HepG2 (cell line): ENCODE measurements around the gene NLRC5. TPM values are rescaled to one million over a fixed set of nuclear protein-coding genes. Genes with fewer than 3 reads are reported as not detected.
"Not testable (repeated sequence)": the region's sequence is repeated elsewhere in the genome, so short reads cannot be mapped to it uniquely, and the experiment has no call there.

Source experiments
- ATAC-seq: fragments of 200-7000 bp; cut with Tn5 transposase; 3 replicates; pipeline ENCODE4 v1.9.1; 2020; ENCODE audit warnings: mild to moderate bottlenecking, moderate library complexity
- BruUV-seq: library from RNA; stranded (reverse); fragments of 400-500 nt; replicated peaks from 2 replicates; lab custom pipeline; 2021; lab: Mats Ljungman, UMichigan
- CTCF ChIA-PET: fragments of 300-600 bp; formaldehyde crosslinking; extraction: SDS; loops from one replicate; lab custom pipeline; 2021; ENCODE audit warnings: low total read pairs, inconsistent platforms, low intra/inter-chr PET ratio; lab: Yijun Ruan, JAX
- POLR2A ChIA-PET: fragments of 350-600 bp; sonication (Branson Sonifier 250); formaldehyde crosslinking; loops from one replicate; lab custom pipeline; 2020; ENCODE audit warnings: antibody characterized with exemption, inconsistent platforms; lab: Yijun Ruan, JAX
- DNase-seq: peaks from one replicate; pipeline ENCODE4 v3.0.0-alpha.2; 2015; ENCODE audit warnings: low spot score
- FAIRE-seq: peaks from 3 replicates; lab custom pipeline; 2011; peaks lifted over from hg19 to GRCh38; lab: Jason Lieb, UNC
- H2AFZ ChIP-seq: one replicate; pipeline ENCODE4 v1.6.1; 2011; ENCODE audit warnings: low read length, inconsistent platforms
- H3K27ac ChIP-seq: fragments of 300-600 bp; 3 replicates; pipeline ENCODE4 v1.8.0; 2011; ENCODE audit warnings: mixed run types, mild to moderate bottlenecking, mixed read lengths, low read length, inconsistent platforms; ENCODE audit not compliant: insufficient read depth; ENCODE audit errors: extremely low read length
- H3K27me3 ChIP-seq, 2 experiments: fragments of 200-600 bp in 1 of 2; 2 replicates in 1 of 2; 3 replicates in 1 of 2; pipeline versions ENCODE4 v1.6.0 to v1.8.0; 2011; ENCODE audit warnings: low read length in 2 of 2, mild to moderate bottlenecking in 2 of 2, moderate library complexity in 2 of 2, inconsistent platforms in 1 of 2; ENCODE audit not compliant: insufficient read depth in 2 of 2, control insufficient read depth in 1 of 2
- H3K36me3 ChIP-seq, 2 experiments: fragments of 200-600 bp in 1 of 2; replicated peaks in 1 of 2; 2 replicates in 1 of 2; 3 replicates in 1 of 2; pipeline versions ENCODE4 v1.5.1 to v1.8.0; 2011; ENCODE audit warnings: low read length in 2 of 2, inconsistent platforms in 1 of 2; ENCODE audit not compliant: insufficient read depth in 2 of 2, control insufficient read depth in 1 of 2
- H3K4me1 ChIP-seq: 2 replicates; pipeline ENCODE4 v1.5.1; 2012; ENCODE audit warnings: low read length, inconsistent platforms; ENCODE audit not compliant: insufficient read depth
- H3K4me2 ChIP-seq: 2 replicates; pipeline ENCODE4 v1.6.0; 2011; ENCODE audit warnings: low read depth, low read length, inconsistent platforms
- H3K4me3 ChIP-seq, 3 experiments: fragments of 200-600 bp in 1 of 3; sonication (generic), shearing (Covaris generic) in 1 of 3; replicated peaks in 1 of 3; 2 replicates each; pipeline ENCODE4 v1.5.1; 2011 to 2016; ENCODE audit warnings: low read length in 3 of 3, inconsistent platforms in 2 of 3, low read depth in 2 of 3, mild to moderate bottlenecking in 2 of 3, control low read depth in 1 of 3, mixed read lengths in 1 of 3; ENCODE audit not compliant: insufficient read depth in 1 of 3
- H3K79me2 ChIP-seq: one replicate; pipeline ENCODE4 v1.6.1; 2011; ENCODE audit warnings: low read length, inconsistent platforms; ENCODE audit not compliant: insufficient read depth
- H3K9ac ChIP-seq: 2 replicates; pipeline ENCODE4 v1.6.0; 2011; ENCODE audit warnings: mild to moderate bottlenecking, low read depth, low read length, inconsistent platforms; ENCODE audit not compliant: insufficient read depth
- H3K9me3 ChIP-seq: 2 replicates; pipeline ENCODE4 v1.5.1; 2012; ENCODE audit warnings: mild to moderate bottlenecking, low read length
- H4K20me1 ChIP-seq: 2 replicates; pipeline ENCODE4 v1.6.0; 2011; ENCODE audit warnings: inconsistent platforms, mild to moderate bottlenecking, low read length, moderate library complexity; ENCODE audit not compliant: insufficient read depth
- FOSL2 ChIP-seq: sonication (generic); formaldehyde crosslinking; IDR thresholded peaks from 2 replicates; pipeline ENCODE4 v1.4.0; 2020; ENCODE audit warnings: missing genetic modification reagents
- HNRNPH1 ChIP-seq: fragments of 200-400 bp; formaldehyde crosslinking; optimal IDR thresholded peaks from 2 replicates; pipeline ENCODE3; 2017; ENCODE audit warnings: mild to moderate bottlenecking, low read depth, low read length
- ZMYM2 ChIP-seq: sonication (generic); formaldehyde crosslinking; IDR thresholded peaks from 2 replicates; pipeline ENCODE4 v1.8.0; 2022; ENCODE audit warnings: mild to moderate bottlenecking, missing genetic modification reagents
- ZNF629 ChIP-seq: sonication (generic); formaldehyde crosslinking; conservative IDR thresholded peaks from 2 replicates; pipeline ENCODE4 v1.5.0; 2020; ENCODE audit warnings: missing genetic modification reagents
- WGBS: methylation state at CpG from one replicate; pipeline ENCODE4 v1.1.6; 2017; ENCODE audit warnings: low lambda C conversion rate; 5-methylcytosine and 5-hydroxymethylcytosine counted together
- in situ Hi-C: cut with HindIII; loops from 2 replicates; pipeline ENCODE4 v1.10.0; 2017; ENCODE audit warnings: low pct_unique_long_range_greater_than_20kb; ENCODE audit not compliant: extremely low pct_ligation_motif_present
- intact Hi-C: fragments of 100-400 bp; cut with micrococcal nuclease; formaldehyde crosslinking; loops from one replicate; pipeline ENCODE4 v1.10.0; 2022; ENCODE audit not compliant: unreplicated experiment
- polyA plus RNA-seq, 8 experiments: library from polyadenylated mRNA; depleted of rRNA in 3 of 8; stranded (reverse) in 7 of 8; unstranded in 1 of 8; fragments of >200 nt; fragmentation: Illumina TruSeq in 4 of 8; extraction: Trizol in 4 of 8; gene quantifications; 2 replicates each; pipeline versions ENCODE4 v1.2.1 to v1.2.3, GENCODE V29; 2011 to 2016; ENCODE audit warnings: low read depth in 4 of 8, missing spikeins in 1 of 8, mixed read lengths in 1 of 8; ENCODE audit not compliant: insufficient read depth in 1 of 8
- total RNA-seq, 5 experiments: library from RNA; depleted of rRNA; stranded (reverse); fragments of >200 nt; fragmentation: Illumina TruSeq; extraction: Trizol; gene quantifications; 2 replicates each; pipeline ENCODE4 v1.2.3, GENCODE V29; 2016; ENCODE audit warnings: low read depth in 1 of 5

NLRC5 gene
- total and polyA plus RNA-seq, 2 of the 13 experiments (the other 11 are each of a cell fraction or from before 2014, with no cell fraction given), result 6.3 to 12.7 TPM

GRCh38 chr16:57099965-57100364, 110.6 kb downstream of the NLRC5 start:
- TF ChIP-seq ZMYM2, result 0 out of 2 replicates have a peak, but pooled peaks have one; percentile 11
- TF ChIP-seq FOSL2 (CRISPR knock-in tag), result peak; percentile 69
- 18% methylated on average over 6 of the region's 6 CpGs for WGBS
- H3K36me3 ChIP-seq, FAIRE-seq, H3K9me3 ChIP-seq, POLR2A ChIA-PET, H3K79me2 ChIP-seq, BruUV-seq, CTCF ChIA-PET, intact Hi-C loops, H3K9ac ChIP-seq, H3K27me3 ChIP-seq, H4K20me1 ChIP-seq, DNase-seq, H2AFZ ChIP-seq, ATAC-seq, H3K4me2 ChIP-seq, H3K4me3 ChIP-seq, H3K27ac ChIP-seq, H3K4me1 ChIP-seq, in situ Hi-C loops: not testable (repeated sequence)

GRCh38 chr16:57100445-57100844, 111.1 kb downstream of the NLRC5 start:
- no peaks in the 10 kb centered on the region for H4K20me1 ChIP-seq
- ChIA-PET POLR2A (no interaction called here), CTCF (no interaction called here)
- no peaks in the 10 kb centered on the region for H3K4me1 ChIP-seq
- 93% methylated on average over 1 of the region's 1 CpG for WGBS
- BruUV-seq, result no TSS peak
- no peak overlapping the region for H2AFZ ChIP-seq
- TF ChIP-seq ZNF629 (CRISPR knock-in tag), result peak; percentile 71
- no peak for TF ChIP-seq HNRNPH1
- H3K4me3 ChIP-seq, result no peak overlapping the region
- no peak overlapping the region for H3K27ac ChIP-seq
- H3K27me3 ChIP-seq, result peaks cover 0 to 2% of the 10 kb centered on the region in 2 experiments; a peak in 2 of 5 replicates
- intact Hi-C loops (no loop called here), in situ Hi-C loops (no loop called here)
- H3K9ac ChIP-seq, result no peak overlapping the region
- no peaks in the 10 kb centered on the region for H3K36me3 ChIP-seq
- no peak for ATAC-seq
- H3K4me2 ChIP-seq, result no peak overlapping the region
- no peaks in the 10 kb centered on the region for H3K9me3 ChIP-seq
- H3K79me2 ChIP-seq, result no peaks in the 10 kb centered on the region
- FAIRE-seq, result no peak
- no peak for DNase-seq
